ENCODE measurements around the gene SLC2A4.

The SLC2A4 gene

DNA sequence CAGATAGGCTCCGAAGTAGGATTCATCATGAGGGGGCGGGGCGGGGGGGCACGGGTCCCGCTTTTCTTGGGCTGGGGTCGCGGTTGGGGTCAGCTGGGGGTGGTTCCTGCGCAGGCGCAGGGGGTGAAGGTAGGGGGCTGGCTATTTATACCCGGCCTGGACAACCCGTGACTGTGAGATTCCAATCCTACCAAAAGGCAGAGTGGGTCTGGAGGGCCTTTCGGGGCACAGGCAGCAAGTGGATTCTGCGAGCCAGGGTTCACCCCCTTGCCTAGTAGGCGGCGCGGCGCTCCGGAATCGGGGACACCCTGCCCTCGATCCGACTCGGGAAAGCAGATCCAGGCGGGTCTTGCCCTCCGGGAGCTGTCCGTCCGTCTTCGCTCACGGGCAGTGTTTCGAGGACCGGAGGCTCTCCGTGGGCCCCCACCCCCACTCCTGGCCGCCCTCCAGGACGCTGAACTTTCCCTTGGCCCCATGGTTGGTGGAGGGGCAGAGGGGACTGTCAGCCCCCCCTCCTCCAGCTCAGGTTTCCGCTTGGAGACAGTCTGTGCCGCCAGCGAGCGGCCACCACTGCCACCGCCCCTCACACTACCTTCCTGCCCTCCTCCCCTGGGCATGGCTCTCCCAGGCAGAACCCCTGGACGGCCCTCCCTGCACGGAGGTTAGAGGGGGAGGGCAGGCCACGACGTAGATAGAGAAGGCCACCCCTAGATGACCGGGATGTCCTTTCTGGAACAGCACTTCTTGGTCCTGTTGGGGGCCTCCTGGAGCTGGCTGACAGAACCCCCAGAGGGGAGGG, 634 bp downstream of the SLC2A4 start:
- TF ChIP-seq, protein P1, sequence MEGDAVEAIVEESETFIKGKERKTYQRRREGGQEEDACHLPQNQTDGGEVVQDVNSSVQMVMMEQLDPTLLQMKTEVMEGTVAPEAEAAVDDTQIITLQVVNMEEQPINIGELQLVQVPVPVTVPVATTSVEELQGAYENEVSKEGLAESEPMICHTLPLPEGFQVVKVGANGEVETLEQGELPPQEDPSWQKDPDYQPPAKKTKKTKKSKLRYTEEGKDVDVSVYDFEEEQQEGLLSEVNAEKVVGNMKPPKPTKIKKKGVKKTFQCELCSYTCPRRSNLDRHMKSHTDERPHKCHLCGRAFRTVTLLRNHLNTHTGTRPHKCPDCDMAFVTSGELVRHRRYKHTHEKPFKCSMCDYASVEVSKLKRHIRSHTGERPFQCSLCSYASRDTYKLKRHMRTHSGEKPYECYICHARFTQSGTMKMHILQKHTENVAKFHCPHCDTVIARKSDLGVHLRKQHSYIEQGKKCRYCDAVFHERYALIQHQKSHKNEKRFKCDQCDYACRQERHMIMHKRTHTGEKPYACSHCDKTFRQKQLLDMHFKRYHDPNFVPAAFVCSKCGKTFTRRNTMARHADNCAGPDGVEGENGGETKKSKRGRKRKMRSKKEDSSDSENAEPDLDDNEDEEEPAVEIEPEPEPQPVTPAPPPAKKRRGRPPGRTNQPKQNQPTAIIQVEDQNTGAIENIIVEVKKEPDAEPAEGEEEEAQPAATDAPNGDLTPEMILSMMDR (IDR thresholded peaks at IDR 0.05; ENCODE audit: low read depth, low read length) = no peak
- no peak for DNase-seq (ENCODE audit: extremely low read depth, low read depth)

DNA sequence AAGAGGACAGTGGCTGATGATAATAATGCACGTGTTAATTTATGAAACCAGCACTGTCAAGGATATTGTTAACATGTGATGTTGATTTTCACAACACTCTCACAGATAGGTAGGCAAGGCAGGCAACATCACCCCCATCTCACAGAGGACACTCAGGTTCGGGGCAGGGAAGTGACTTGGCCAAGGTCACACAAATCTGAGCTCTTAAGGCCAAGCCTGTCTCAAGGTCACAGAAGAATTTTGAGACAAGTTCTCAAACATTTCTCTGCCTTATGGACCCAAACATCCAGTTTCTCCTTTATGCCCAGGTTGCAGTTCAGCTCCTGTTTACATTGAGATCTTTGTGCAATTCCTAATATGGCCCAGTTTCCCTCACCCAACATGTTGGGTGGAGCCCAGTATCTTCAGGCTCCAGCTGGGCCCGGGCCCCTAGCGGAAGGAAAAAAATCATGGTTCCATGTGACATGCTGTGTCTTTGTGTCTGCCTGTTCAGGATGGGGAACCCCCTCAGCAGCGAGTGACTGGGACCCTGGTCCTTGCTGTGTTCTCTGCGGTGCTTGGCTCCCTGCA, 1.3 kb downstream of the SLC2A4 start:
- TF ChIP-seq, protein P1 (IDR thresholded peaks at IDR 0.05; ENCODE audit: low read depth, low read length) = no peak
- DNase-seq (ENCODE audit: extremely low read depth, low read depth) = no peak

GRCh38 chr17:7283471-7284216, 2.1 kb downstream of the SLC2A4 start:
- TF ChIP-seq, protein P1 (IDR thresholded peaks at IDR 0.05; ENCODE audit: low read depth, low read length) = no peak
- DNase-seq (ENCODE audit: extremely low read depth, low read depth) = no peak

DNA sequence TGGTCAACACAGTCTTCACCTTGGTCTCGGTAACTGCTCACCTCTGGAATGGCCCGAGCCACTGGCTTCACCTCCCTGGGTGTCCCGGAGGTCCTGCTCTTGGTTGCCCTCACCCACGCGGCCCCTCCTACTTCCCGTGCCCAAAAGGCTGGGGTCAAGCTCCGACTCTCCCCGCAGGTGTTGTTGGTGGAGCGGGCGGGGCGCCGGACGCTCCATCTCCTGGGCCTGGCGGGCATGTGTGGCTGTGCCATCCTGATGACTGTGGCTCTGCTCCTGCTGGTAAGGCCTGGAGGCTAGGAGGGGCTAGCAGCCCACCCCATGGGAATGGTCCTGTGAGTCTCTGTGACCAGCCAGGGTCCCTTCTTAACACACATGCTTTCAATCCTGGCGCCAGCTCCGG, 3.4 kb downstream of the SLC2A4 start:
- DNase-seq (ENCODE audit: extremely low read depth, low read depth) = no peak
- TF ChIP-seq, protein P1 (IDR thresholded peaks at IDR 0.05; ENCODE audit: low read depth, low read length) = no peak

- no peak for DNase-seq (ENCODE audit: extremely low read depth, low read depth)
- TF ChIP-seq, protein P1 (IDR thresholded peaks at IDR 0.05; ENCODE audit: low read depth, low read length) = no peak
These were observed 4.2 kb downstream of the SLC2A4 start for GRCh38 chr17:7285679-7286078.

DNA sequence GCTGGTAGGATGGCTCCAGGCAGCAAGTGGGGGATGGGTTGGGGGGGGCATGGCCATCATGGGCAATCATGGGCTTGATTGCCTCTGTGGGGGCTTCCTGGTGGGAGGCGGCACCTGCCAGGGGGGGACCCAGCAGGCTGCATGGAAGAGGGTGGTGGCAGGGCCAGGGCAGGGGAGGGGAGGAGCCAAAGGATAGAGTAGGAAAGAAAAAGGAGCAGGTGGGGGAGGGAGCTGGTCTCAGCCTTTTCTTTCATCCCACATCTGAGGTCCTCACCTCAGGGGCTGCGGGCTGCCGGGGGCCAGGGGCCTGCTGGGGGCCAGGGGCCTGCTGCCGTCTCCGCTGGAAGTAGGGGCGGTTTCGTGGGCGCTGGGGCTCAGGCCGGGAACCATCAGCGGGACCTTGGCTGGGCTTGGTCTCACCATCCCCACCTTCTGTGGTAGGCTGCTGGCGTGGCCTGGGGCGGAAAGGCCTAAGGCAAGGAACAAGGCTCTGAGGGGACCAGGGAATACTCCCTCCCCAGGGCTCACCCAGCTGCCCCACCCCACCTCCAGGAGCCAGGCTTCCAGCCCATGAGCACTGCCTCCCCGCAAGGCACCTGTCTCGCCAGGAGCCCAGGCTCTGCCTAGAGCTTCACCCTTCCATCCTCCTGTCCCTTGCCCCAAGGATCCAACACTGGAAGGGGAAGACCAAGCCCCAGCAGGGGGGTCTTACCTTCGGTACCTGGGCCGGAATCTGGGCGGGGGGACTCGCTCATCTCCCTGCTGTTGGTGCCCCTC, 7.9 kb downstream of the SLC2A4 start:
- TF ChIP-seq, protein P1 (IDR thresholded peaks at IDR 0.05; ENCODE audit: low read depth, low read length) = no peak
- DNase-seq (ENCODE audit: extremely low read depth, low read depth) = no peak
